HepG2 (cell line): ENCODE data around the gene MBTD1. TPM values are rescaled to one million over a fixed set of nuclear protein-coding genes. Genes with fewer than 3 reads are reported as not detected.
A peak's percentile ranks its signal among the peaks of the same experiment; 100 is the strongest.

ENCODE experiments used
- FOXJ3 ChIP-seq: sonication (generic); formaldehyde crosslinking; IDR thresholded peaks from 2 replicates; pipeline ENCODE4 v1.4.0; 2020; ENCODE audit warnings: missing genetic modification reagents, mild to moderate bottlenecking, borderline replicate concordance
- HOXA5 ChIP-seq: sonication (generic); formaldehyde crosslinking; IDR thresholded peaks from 2 replicates; pipeline ENCODE4 v1.4.0; 2020; ENCODE audit warnings: missing genetic modification reagents
- JUN ChIP-seq: sonication (generic); formaldehyde crosslinking; IDR thresholded peaks from 2 replicates; pipeline ENCODE4 v1.4.0; 2020; ENCODE audit warnings: mild to moderate bottlenecking, missing genetic modification reagents
- KDM6A ChIP-seq: IDR thresholded peaks from 2 replicates; pipeline ENCODE4 v1.6.1; 2016; ENCODE audit warnings: low read depth
- MIXL1 ChIP-seq: IDR thresholded peaks from 2 replicates; pipeline ENCODE4 v1.6.1; 2016
- NFE2L1 ChIP-seq: sonication (generic); formaldehyde crosslinking; IDR thresholded peaks from 2 replicates; pipeline ENCODE4 v1.4.0; 2020; ENCODE audit warnings: missing genetic modification reagents, mild to moderate bottlenecking, borderline replicate concordance
- NPAS2 ChIP-seq: sonication (generic); formaldehyde crosslinking; IDR thresholded peaks from 2 replicates; pipeline ENCODE4 v1.8.0; 2022; ENCODE audit warnings: mild to moderate bottlenecking, missing genetic modification reagents, borderline replicate concordance
- PHF20 ChIP-seq: sonication (generic); formaldehyde crosslinking; IDR thresholded peaks from 2 replicates; pipeline ENCODE4 v1.5.0; 2020; ENCODE audit warnings: mild to moderate bottlenecking, missing genetic modification reagents
- RARA ChIP-seq: IDR thresholded peaks from 2 replicates; pipeline ENCODE4 v1.6.1; 2016; ENCODE audit warnings: missing genetic modification reagents, missing compliant biosample characterization
- RFXANK ChIP-seq: IDR thresholded peaks from 2 replicates; pipeline ENCODE4 v1.6.1; 2016
- SMC3 ChIP-seq: IDR thresholded peaks from 2 replicates; pipeline ENCODE4 v1.6.1; 2011; ENCODE audit warnings: low read length, improper control_type of control experiment
- SRSF9 ChIP-seq: fragments of 200-400 bp; formaldehyde crosslinking; IDR thresholded peaks from 2 replicates; pipeline ENCODE4 v1.6.1; 2018; ENCODE audit warnings: borderline replicate concordance, mild to moderate bottlenecking, low read depth, low read length; ENCODE audit not compliant: insufficient read depth, poor library complexity, severe bottlenecking
- STAT5B ChIP-seq: sonication (generic); formaldehyde crosslinking; IDR thresholded peaks from 2 replicates; pipeline ENCODE4 v1.4.0; 2020; ENCODE audit warnings: missing genetic modification reagents
- XBP1 ChIP-seq: sonication (generic); formaldehyde crosslinking; IDR thresholded peaks from 2 replicates; pipeline ENCODE4 v1.5.0; 2020; ENCODE audit warnings: missing genetic modification reagents
- ZFP1 ChIP-seq: IDR thresholded peaks from 2 replicates; pipeline ENCODE4 v1.6.1; 2016
- ZNF124 ChIP-seq: sonication (generic); formaldehyde crosslinking; IDR thresholded peaks from 2 replicates; pipeline ENCODE4 v1.4.0; 2020; ENCODE audit warnings: missing genetic modification reagents
- ZNF549 ChIP-seq: sonication (generic); formaldehyde crosslinking; IDR thresholded peaks from 2 replicates; pipeline ENCODE4 v1.5.0; 2020; ENCODE audit warnings: missing genetic modification reagents
- ZNF557 ChIP-seq: sonication (generic); formaldehyde crosslinking; IDR thresholded peaks from 2 replicates; pipeline ENCODE4 v1.4.0; 2020; ENCODE audit warnings: missing genetic modification reagents
- ZNF563 ChIP-seq: sonication (generic); formaldehyde crosslinking; IDR thresholded peaks from 2 replicates; pipeline ENCODE4 v1.8.0; 2022; ENCODE audit warnings: mild to moderate bottlenecking, moderate library complexity, missing genetic modification reagents
- ZNF747 ChIP-seq: sonication (generic); formaldehyde crosslinking; IDR thresholded peaks from 2 replicates; pipeline ENCODE4 v1.8.1; 2023; ENCODE audit warnings: missing genetic modification reagents, mild to moderate bottlenecking, borderline replicate concordance
- ZNF777 ChIP-seq: sonication (generic); formaldehyde crosslinking; IDR thresholded peaks from 2 replicates; pipeline ENCODE4 v1.4.0; 2020; ENCODE audit warnings: missing genetic modification reagents
- polyA plus RNA-seq, 8 experiments: library from polyadenylated mRNA; depleted of rRNA in 3 of 8; stranded (reverse) in 7 of 8; unstranded in 1 of 8; fragments of >200 nt; fragmentation: Illumina TruSeq in 4 of 8; extraction: Trizol in 4 of 8; gene quantifications; 2 replicates each; pipeline versions ENCODE4 v1.2.1 to v1.2.3, GENCODE V29; 2011 to 2016; ENCODE audit warnings: low read depth in 4 of 8, missing spikeins in 1 of 8, mixed read lengths in 1 of 8; ENCODE audit not compliant: insufficient read depth in 1 of 8
- total RNA-seq, 5 experiments: library from RNA; depleted of rRNA; stranded (reverse); fragments of >200 nt; fragmentation: Illumina TruSeq; extraction: Trizol; gene quantifications; 2 replicates each; pipeline ENCODE4 v1.2.3, GENCODE V29; 2016; ENCODE audit warnings: low read depth in 1 of 5
- TF ChIP-seq, protein P1 (sequence below), 2 experiments: sonication (generic) in 1 of 2; formaldehyde crosslinking in 1 of 2; IDR thresholded peaks; 2 replicates each; pipeline versions ENCODE4 v1.4.0 to v1.6.1; 2018 to 2020; ENCODE audit warnings: missing genetic modification reagents in 2 of 2, borderline replicate concordance in 1 of 2, low read depth in 1 of 2, mild to moderate bottlenecking in 1 of 2, missing biosample characterization in 1 of 2
- TF ChIP-seq, protein P2 (sequence below): sonication (generic); formaldehyde crosslinking; IDR thresholded peaks from 2 replicates; pipeline ENCODE4 v1.8.1; 2023; ENCODE audit warnings: missing genetic modification reagents, inconsistent platforms, borderline replicate concordance
- TF ChIP-seq, protein P3 (sequence below): fragments of 450-650 bp; IDR thresholded peaks from 2 replicates; pipeline ENCODE4 v1.6.1; 2016
- TF ChIP-seq, protein P4 (sequence below): sonication (generic); formaldehyde crosslinking; IDR thresholded peaks from 2 replicates; pipeline ENCODE4 v1.8.1; 2022; ENCODE audit warnings: low read depth, mild to moderate bottlenecking, missing genetic modification reagents

Gene MBTD1
- total and polyA plus RNA-seq, 2 of the 13 experiments (the other 11 are each of a cell fraction or from before 2014, with no cell fraction given) = 20.9 TPM

DNA sequence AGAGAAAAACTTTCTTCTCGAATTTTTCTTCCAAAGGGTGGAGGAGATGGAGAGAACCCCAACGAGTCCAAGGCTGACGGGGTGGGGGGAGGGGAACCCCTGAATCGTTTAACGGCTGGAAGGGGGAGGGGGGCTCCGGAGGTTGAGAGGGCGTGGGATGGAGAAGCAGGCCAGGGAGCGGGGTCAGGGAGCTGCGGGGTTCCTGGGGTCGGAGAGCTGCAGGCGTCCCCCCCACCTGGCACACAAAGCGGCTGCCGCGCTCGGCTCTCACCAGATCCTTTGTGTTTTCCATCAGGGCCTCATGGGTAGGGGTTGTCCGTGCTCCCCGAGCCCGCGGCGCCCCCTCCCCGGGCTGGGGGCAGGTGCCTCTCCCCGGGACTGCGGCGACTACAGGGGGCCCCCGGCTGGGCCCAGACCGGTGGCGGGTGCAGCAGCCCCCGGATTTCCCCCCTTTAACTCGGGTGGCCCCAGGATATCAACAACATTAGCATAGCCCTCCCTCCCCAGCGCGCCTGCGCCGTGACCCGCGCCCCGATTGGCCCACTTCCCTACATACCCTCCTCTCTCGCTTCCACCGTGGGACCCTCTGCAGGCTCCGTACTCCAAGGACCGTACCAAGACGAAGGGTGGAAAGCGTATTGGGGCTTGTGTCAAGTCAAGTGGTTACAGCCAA is at the start of gene MBTD1 (continued):
- TF ChIP-seq, protein P1, sequence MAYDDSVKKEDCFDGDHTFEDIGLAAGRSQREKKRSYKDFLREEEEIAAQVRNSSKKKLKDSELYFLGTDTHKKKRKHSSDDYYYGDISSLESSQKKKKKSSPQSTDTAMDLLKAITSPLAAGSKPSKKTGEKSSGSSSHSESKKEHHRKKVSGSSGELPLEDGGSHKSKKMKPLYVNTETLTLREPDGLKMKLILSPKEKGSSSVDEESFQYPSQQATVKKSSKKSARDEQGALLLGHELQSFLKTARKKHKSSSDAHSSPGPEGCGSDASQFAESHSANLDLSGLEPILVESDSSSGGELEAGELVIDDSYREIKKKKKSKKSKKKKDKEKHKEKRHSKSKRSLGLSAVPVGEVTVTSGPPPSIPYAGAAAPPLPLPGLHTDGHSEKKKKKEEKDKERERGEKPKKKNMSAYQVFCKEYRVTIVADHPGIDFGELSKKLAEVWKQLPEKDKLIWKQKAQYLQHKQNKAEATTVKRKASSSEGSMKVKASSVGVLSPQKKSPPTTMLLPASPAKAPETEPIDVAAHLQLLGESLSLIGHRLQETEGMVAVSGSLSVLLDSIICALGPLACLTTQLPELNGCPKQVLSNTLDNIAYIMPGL (CRISPR knock-in tag; IDR thresholded peaks at IDR 0.05; ENCODE audit: borderline replicate concordance in 1 of 2, low read depth in 1 of 2) = no peak; a peak in 1 of 4 replicates
- no peak for TF ChIP-seq JUN (CRISPR knock-in tag)
- TF ChIP-seq, protein P2, sequence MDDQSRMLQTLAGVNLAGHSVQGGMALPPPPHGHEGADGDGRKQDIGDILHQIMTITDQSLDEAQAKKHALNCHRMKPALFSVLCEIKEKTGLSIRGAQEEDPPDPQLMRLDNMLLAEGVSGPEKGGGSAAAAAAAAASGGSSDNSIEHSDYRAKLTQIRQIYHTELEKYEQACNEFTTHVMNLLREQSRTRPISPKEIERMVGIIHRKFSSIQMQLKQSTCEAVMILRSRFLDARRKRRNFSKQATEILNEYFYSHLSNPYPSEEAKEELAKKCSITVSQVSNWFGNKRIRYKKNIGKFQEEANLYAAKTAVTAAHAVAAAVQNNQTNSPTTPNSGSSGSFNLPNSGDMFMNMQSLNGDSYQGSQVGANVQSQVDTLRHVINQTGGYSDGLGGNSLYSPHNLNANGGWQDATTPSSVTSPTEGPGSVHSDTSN (CRISPR knock-in tag) = no peak
- TF ChIP-seq PHF20 (CRISPR knock-in tag) = peak; percentile 65; the same call in 1 of the 2 replicates
- no peak; the same call in none of the 2 replicates for TF ChIP-seq HOXA5
- TF ChIP-seq, protein P3, sequence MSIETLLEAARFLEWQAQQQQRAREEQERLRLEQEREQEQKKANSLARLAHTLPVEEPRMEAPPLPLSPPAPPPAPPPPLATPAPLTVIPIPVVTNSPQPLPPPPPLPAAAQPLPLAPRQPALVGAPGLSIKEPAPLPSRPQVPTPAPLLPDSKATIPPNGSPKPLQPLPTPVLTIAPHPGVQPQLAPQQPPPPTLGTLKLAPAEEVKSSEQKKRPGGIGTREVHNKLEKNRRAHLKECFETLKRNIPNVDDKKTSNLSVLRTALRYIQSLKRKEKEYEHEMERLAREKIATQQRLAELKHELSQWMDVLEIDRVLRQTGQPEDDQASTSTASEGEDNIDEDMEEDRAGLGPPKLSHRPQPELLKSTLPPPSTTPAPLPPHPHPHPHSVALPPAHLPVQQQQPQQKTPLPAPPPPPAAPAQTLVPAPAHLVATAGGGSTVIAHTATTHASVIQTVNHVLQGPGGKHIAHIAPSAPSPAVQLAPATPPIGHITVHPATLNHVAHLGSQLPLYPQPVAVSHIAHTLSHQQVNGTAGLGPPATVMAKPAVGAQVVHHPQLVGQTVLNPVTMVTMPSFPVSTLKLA = no peak
- no peak for TF ChIP-seq SRSF9
- TF ChIP-seq ZNF549 (CRISPR knock-in tag) = no peak
- no peak for TF ChIP-seq STAT5B (CRISPR knock-in tag)
- no peak for TF ChIP-seq NFE2L1 (CRISPR knock-in tag)
- no peak for TF ChIP-seq FOXJ3 (CRISPR knock-in tag)
- TF ChIP-seq XBP1 (CRISPR knock-in tag) = no peak
- TF ChIP-seq ZNF747 = no peak
- no peak for TF ChIP-seq SMC3
- TF ChIP-seq RFXANK (CRISPR knock-in tag) = no peak
- no peak for TF ChIP-seq ZFP1
- peak; percentile 41; the same call in 1 of the 2 replicates for TF ChIP-seq ZNF557 (CRISPR knock-in tag)
- no peak for TF ChIP-seq ZNF124 (CRISPR knock-in tag)
- no peak; the same call in 1 of the 2 replicates for TF ChIP-seq RARA (CRISPR knock-in tag)
- TF ChIP-seq, protein P4, sequence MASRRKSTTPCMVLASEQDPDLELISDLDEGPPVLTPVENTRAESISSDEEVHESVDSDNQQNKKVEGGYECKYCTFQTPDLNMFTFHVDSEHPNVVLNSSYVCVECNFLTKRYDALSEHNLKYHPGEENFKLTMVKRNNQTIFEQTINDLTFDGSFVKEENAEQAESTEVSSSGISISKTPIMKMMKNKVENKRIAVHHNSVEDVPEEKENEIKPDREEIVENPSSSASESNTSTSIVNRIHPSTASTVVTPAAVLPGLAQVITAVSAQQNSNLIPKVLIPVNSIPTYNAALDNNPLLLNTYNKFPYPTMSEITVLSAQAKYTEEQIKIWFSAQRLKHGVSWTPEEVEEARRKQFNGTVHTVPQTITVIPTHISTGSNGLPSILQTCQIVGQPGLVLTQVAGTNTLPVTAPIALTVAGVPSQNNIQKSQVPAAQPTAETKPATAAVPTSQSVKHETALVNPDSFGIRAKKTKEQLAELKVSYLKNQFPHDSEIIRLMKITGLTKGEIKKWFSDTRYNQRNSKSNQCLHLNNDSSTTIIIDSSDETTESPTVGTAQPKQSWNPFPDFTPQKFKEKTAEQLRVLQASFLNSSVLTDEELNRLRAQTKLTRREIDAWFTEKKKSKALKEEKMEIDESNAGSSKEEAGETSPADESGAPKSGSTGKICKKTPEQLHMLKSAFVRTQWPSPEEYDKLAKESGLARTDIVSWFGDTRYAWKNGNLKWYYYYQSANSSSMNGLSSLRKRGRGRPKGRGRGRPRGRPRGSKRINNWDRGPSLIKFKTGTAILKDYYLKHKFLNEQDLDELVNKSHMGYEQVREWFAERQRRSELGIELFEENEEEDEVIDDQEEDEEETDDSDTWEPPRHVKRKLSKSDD (CRISPR knock-in tag) = no peak
- TF ChIP-seq ZNF563 (CRISPR knock-in tag) = no peak
- TF ChIP-seq ZNF777 (CRISPR knock-in tag) = peak; percentile 28; the same call in 1 of the 2 replicates
- no peak for TF ChIP-seq KDM6A (CRISPR knock-in tag)
- no peak for TF ChIP-seq NPAS2 (CRISPR knock-in tag)
- no peak for TF ChIP-seq MIXL1
